Liver (tissue), 9 donors: ENCODE data around the gene CGB3. TPM values are rescaled to one million over a fixed set of nuclear protein-coding genes. Genes with fewer than 3 reads are reported as not detected.

Experiments used
- DNase-seq: peaks from one replicate; pipeline ENCODE4 v3.0.0-alpha.2; 2017; ENCODE audit warnings: low spot score
- H3K27ac ChIP-seq, 2 donors: one replicate each; pipeline ENCODE4 v1.7.0; 2013; ENCODE audit warnings: inconsistent platforms in 2 of 2, low read length in 2 of 2, control low read depth in 1 of 2, low read depth in 1 of 2, mild to moderate bottlenecking in 1 of 2
- H3K27me3 ChIP-seq, 4 donors: one replicate each; pipeline versions ENCODE4 v1.6.1 to v1.7.0; 2013; ENCODE audit warnings: low read length in 3 of 4, inconsistent platforms in 1 of 4, mild to moderate bottlenecking in 1 of 4, moderate library complexity in 1 of 4; ENCODE audit not compliant: control insufficient read depth in 4 of 4, insufficient read depth in 4 of 4
- H3K36me3 ChIP-seq, 4 donors: one replicate each; pipeline versions ENCODE4 v1.6.1 to v1.7.0; 2013; ENCODE audit warnings: low read length in 3 of 4, mild to moderate bottlenecking in 3 of 4, low read depth in 1 of 4, moderate library complexity in 1 of 4; ENCODE audit not compliant: control insufficient read depth in 4 of 4, insufficient read depth in 3 of 4
- H3K4me1 ChIP-seq, 4 donors: one replicate each; pipeline versions ENCODE4 v1.6.1 to v1.7.0; 2013; ENCODE audit warnings: low read length in 3 of 4, mild to moderate bottlenecking in 3 of 4, moderate library complexity in 1 of 4; ENCODE audit not compliant: control insufficient read depth in 4 of 4, insufficient read depth in 4 of 4
- H3K4me3 ChIP-seq, 3 donors: one replicate each; pipeline versions ENCODE4 v1.6.1 to v1.7.0; 2013; ENCODE audit warnings: low read length in 3 of 3, control low read depth in 1 of 3, low read depth in 1 of 3, mild to moderate bottlenecking in 1 of 3
- H3K9ac ChIP-seq, 2 donors: one replicate each; pipeline ENCODE4 v1.7.0; 2013; ENCODE audit warnings: low read length in 2 of 2, mild to moderate bottlenecking in 2 of 2, moderate library complexity in 2 of 2, control low read depth in 1 of 2, low read depth in 1 of 2
- H3K9me3 ChIP-seq, 4 donors: one replicate each; pipeline versions ENCODE4 v1.6.1 to v1.7.0; 2013; ENCODE audit warnings: low read length in 3 of 4; ENCODE audit not compliant: control insufficient read depth in 4 of 4
- ATF3 ChIP-seq: IDR thresholded peaks from 2 replicates; pipeline ENCODE4 v1.6.1; 2016; ENCODE audit warnings: antibody characterized with exemption
- CTCF ChIP-seq: fragments of 150-350 bp; IDR thresholded peaks from 2 replicates; pipeline ENCODE4 v1.5.1; 2017; ENCODE audit warnings: improper control_type of control experiment, low read depth, low read length; ENCODE audit not compliant: missing input control
- EGR1 ChIP-seq, 2 donors: IDR thresholded peaks; 2 replicates each; pipeline ENCODE4 v1.6.1; 2016 to 2018; ENCODE audit warnings: antibody characterized with exemption in 2 of 2, low read depth in 2 of 2
- FOXA1 ChIP-seq: IDR thresholded peaks from 2 replicates; pipeline ENCODE4 v1.6.1; 2016; ENCODE audit warnings: antibody characterized with exemption
- FOXA2 ChIP-seq: IDR thresholded peaks from 2 replicates; pipeline ENCODE4 v1.6.1; 2016; ENCODE audit warnings: antibody characterized with exemption
- GABPA ChIP-seq, 2 donors: IDR thresholded peaks in 1 of 2; conservative IDR thresholded peaks in 1 of 2; 2 replicates each; pipeline ENCODE4 v1.6.1; 2016; ENCODE audit warnings: antibody characterized with exemption in 2 of 2, mild to moderate bottlenecking in 1 of 2, moderate library complexity in 1 of 2
- HNF4A ChIP-seq, 2 donors: conservative IDR thresholded peaks; 2 replicates each; pipeline ENCODE4 v1.6.1; 2016; ENCODE audit warnings: antibody characterized with exemption in 2 of 2, mild to moderate bottlenecking in 2 of 2
- HNF4G ChIP-seq: IDR thresholded peaks from 2 replicates; pipeline ENCODE4 v1.6.1; 2016; ENCODE audit warnings: antibody characterized with exemption
- JUND ChIP-seq, 2 donors: IDR thresholded peaks; 2 replicates each; pipeline ENCODE4 v1.6.1; 2016; ENCODE audit warnings: antibody characterized with exemption in 2 of 2
- MAX ChIP-seq: IDR thresholded peaks from 2 replicates; pipeline ENCODE4 v1.6.1; 2016; ENCODE audit warnings: antibody characterized with exemption
- NR2F2 ChIP-seq: IDR thresholded peaks from 2 replicates; pipeline ENCODE4 v1.6.1; 2016; ENCODE audit warnings: antibody characterized with exemption
- RAD21 ChIP-seq, 2 donors: IDR thresholded peaks; 2 replicates each; pipeline ENCODE4 v1.6.1; 2016; ENCODE audit warnings: antibody characterized with exemption in 2 of 2, mild to moderate bottlenecking in 2 of 2
- REST ChIP-seq: IDR thresholded peaks from 2 replicates; pipeline ENCODE4 v1.6.1; 2016; ENCODE audit warnings: antibody characterized with exemption, mild to moderate bottlenecking
- RXRA ChIP-seq, 2 donors: IDR thresholded peaks; 2 replicates each; pipeline ENCODE4 v1.6.1; 2017 to 2018; ENCODE audit warnings: antibody characterized with exemption in 2 of 2, mild to moderate bottlenecking in 1 of 2
- SP1 ChIP-seq: IDR thresholded peaks from 2 replicates; pipeline ENCODE4 v1.6.1; 2018; ENCODE audit warnings: antibody characterized with exemption, mild to moderate bottlenecking
- TAF1 ChIP-seq: conservative IDR thresholded peaks from 2 replicates; pipeline ENCODE4 v1.6.1; 2016; ENCODE audit warnings: antibody characterized with exemption, mild to moderate bottlenecking
- YY1 ChIP-seq: IDR thresholded peaks from 2 replicates; pipeline ENCODE4 v1.6.1; 2016; ENCODE audit warnings: antibody characterized with exemption, mild to moderate bottlenecking
- ZBTB33 ChIP-seq: IDR thresholded peaks from 2 replicates; pipeline ENCODE4 v1.6.1; 2016; ENCODE audit warnings: antibody characterized with exemption
- WGBS: extraction: QIAGEN DNeasy Blood & Tissue Kit; methylation state at CpG from one replicate; pipeline ENCODE4 v1.1.7; 2013; 5-methylcytosine and 5-hydroxymethylcytosine counted together
- polyA plus RNA-seq, 2 donors: library from polyadenylated mRNA; stranded (reverse) in 1 of 2; unstranded in 1 of 2; fragments of 200-250 nt in 1 of 2; fragments of >200 nt in 1 of 2; fragmentation: Nextera tagmentation in 1 of 2; extraction: Ambion mirVana in 1 of 2; gene quantifications; one replicate each; pipeline versions ENCODE4 v1.2.1 to v1.2.3, GENCODE V29; 2013 to 2015
- total RNA-seq, 2 donors: library from RNA; depleted of rRNA; stranded (reverse); fragments of >200 nt; gene quantifications; one replicate each; pipeline ENCODE4 v1.2.3, GENCODE V29; 2014
- donor health status: healthy.
- donor health status: healthy.
- donor health status: healthy.
- donor health status: healthy.
- donor health status: healthy.

Gene CGB3
- total and polyA plus RNA-seq, 4 donors = not detected

GRCh38 chr19:49017041-49017665 is 7.0 kb downstream of the CGB3 start, which contains the start of gene LHB:
LHB (minus strand) TSS chr19:49017091; CDS start chr19:49017081, 10 bp downstream.
- 77% methylated on average over 17 of the region's 17 CpGs for WGBS
- Histone ChIP-seq H3K27ac (no peak within 1 kb of the TSS), H3K4me1 (peaks cover 5 to 22% (median 16%) of the 10 kb centered on the region in 4 donors), H3K27me3 (no peaks in the 10 kb centered on the region), H3K9me3 (no peaks in the 10 kb centered on the region), H3K36me3 (peaks cover 3 to 19% (median 5%) of the 10 kb centered on the region in 4 donors), H3K4me3 (peak within 1 kb of the TSS in 1 of 3 donors; percentile 50), H3K9ac (no peak within 1 kb of the TSS)
- TF ChIP-seq REST (no peak), YY1 (no peak), ZBTB33 (no peak), FOXA1 (no peak), TAF1 (no peak), GABPA (IDR thresholded peaks at IDR 0.05 in 1 of 2, conservative IDR thresholded peaks at IDR 0.05 in 1 of 2) (no peak), EGR1 (IDR thresholded peaks at IDR 0.05; ENCODE audit: low read depth in 2 of 2) (no peak), CTCF (no peak), JUND (IDR thresholded peaks at IDR 0.05) (no peak), HNF4G (no peak), HNF4A (conservative IDR thresholded peaks at IDR 0.05) (no peak), RAD21 (IDR thresholded peaks at IDR 0.05) (no peak), NR2F2 (no peak), ATF3 (no peak), RXRA (IDR thresholded peaks at IDR 0.05) (no peak), FOXA2 (no peak), MAX (no peak), SP1 (no peak)
- DNase-seq = no peak
